Neural cell (in vitro differentiated cells): ENCODE measurements around the gene LIMCH1. TPM values are rescaled to one million over a fixed set of nuclear protein-coding genes. Genes with fewer than 3 reads are reported as not detected.

Experiments
- H2AFZ ChIP-seq: fragments of 200-600, 300-800 bp; sonication (generic), shearing (Covaris generic); 2 replicates; pipeline ENCODE4 v1.6.0; 2014; ENCODE audit warnings: low read depth, mild to moderate bottlenecking, antibody characterized with exemption, low read length, moderate library complexity
- H3F3A ChIP-seq: fragments of 200-600 bp; shearing (Covaris generic); 2 replicates; pipeline ENCODE4 v1.6.1; 2016; ENCODE audit warnings: mild to moderate bottlenecking, moderate library complexity, mixed read lengths, antibody characterized with exemption, low read length; ENCODE audit not compliant: insufficient read depth, poor library complexity, severe bottlenecking
- H3K27ac ChIP-seq: fragments of 200-600, 300-800 bp; sonication (generic), shearing (Covaris generic); 2 replicates; pipeline ENCODE4 v1.5.1; 2014; ENCODE audit warnings: mild to moderate bottlenecking, low read length, moderate library complexity
- H3K27me3 ChIP-seq: fragments of 300-800, 200-600 bp; sonication (generic), shearing (Covaris generic); 2 replicates; pipeline ENCODE4 v1.6.0; 2014; ENCODE audit warnings: mild to moderate bottlenecking, low read depth, low read length, moderate library complexity; ENCODE audit not compliant: insufficient read depth
- H3K36me3 ChIP-seq: fragments of 300-800, 200-600 bp; sonication (generic), shearing (Covaris generic); 2 replicates; pipeline ENCODE4 v1.5.1; 2014; ENCODE audit warnings: mild to moderate bottlenecking, antibody characterized with exemption, low read length, moderate library complexity; ENCODE audit not compliant: insufficient read depth
- H3K4me2 ChIP-seq: fragments of 300-800, 200-600 bp; sonication (generic), shearing (Covaris generic); 2 replicates; pipeline ENCODE4 v1.6.0; 2014; ENCODE audit warnings: mild to moderate bottlenecking, low read length
- H3K4me3 ChIP-seq: fragments of 300-800, 200-600 bp; sonication (generic), shearing (Covaris generic); 2 replicates; pipeline ENCODE4 v1.5.1; 2014; ENCODE audit warnings: mild to moderate bottlenecking, low read length, moderate library complexity
- H3K79me2 ChIP-seq: fragments of 200-600 bp; shearing (Covaris generic); replicated peaks from 2 replicates; pipeline ENCODE4 v1.6.0; 2014; ENCODE audit warnings: mild to moderate bottlenecking, low read length, moderate library complexity; ENCODE audit not compliant: insufficient read depth
- H3K9ac ChIP-seq: fragments of 300-800, 200-600 bp; sonication (generic), shearing (Covaris generic); 2 replicates; pipeline ENCODE4 v1.6.1; 2016; ENCODE audit warnings: mild to moderate bottlenecking, low read length, mixed read lengths
- H3K9me2 ChIP-seq: fragments of 200-600 bp; shearing (Covaris generic); 2 replicates; pipeline ENCODE4 v1.6.1; 2016; ENCODE audit warnings: mild to moderate bottlenecking, low read length, mixed read lengths; ENCODE audit not compliant: insufficient read depth
- H3K9me3 ChIP-seq: fragments of 200-600, 300-800 bp; sonication (generic), shearing (Covaris generic); 2 replicates; pipeline ENCODE4 v1.6.1; 2016; ENCODE audit warnings: mild to moderate bottlenecking, mixed run types, low read length, moderate library complexity, mixed read lengths
- H4K20me1 ChIP-seq: fragments of 200-600 bp; shearing (Covaris generic); 2 replicates; pipeline ENCODE4 v1.6.1; 2016; ENCODE audit warnings: mild to moderate bottlenecking, mixed run types; ENCODE audit not compliant: insufficient read depth
- EP300 ChIP-seq: fragments of 450-650 bp; conservative IDR thresholded peaks from 2 replicates; pipeline ENCODE4 v1.6.1; 2014; ENCODE audit warnings: antibody characterized with exemption, mild to moderate bottlenecking, moderate library complexity; ENCODE audit not compliant: poor library complexity, severe bottlenecking
- EZH2 ChIP-seq: fragments of 200-600, 300-800 bp; shearing (Covaris generic), sonication (generic); IDR thresholded peaks from 2 replicates; pipeline ENCODE4 v1.6.1; 2014; ENCODE audit warnings: antibody characterized with exemption, low read length, borderline replicate concordance, mild to moderate bottlenecking; ENCODE audit not compliant: insufficient read depth, poor library complexity, severe bottlenecking
- MXI1 ChIP-seq: fragments of 450-650 bp; conservative IDR thresholded peaks from 2 replicates; pipeline ENCODE4 v1.6.1; 2014; ENCODE audit warnings: antibody characterized with exemption, mild to moderate bottlenecking; ENCODE audit not compliant: poor library complexity, severe bottlenecking
- POLR2AphosphoS5 ChIP-seq: IDR thresholded peaks from 2 replicates; pipeline ENCODE4 v1.6.1; 2012
- RAD21 ChIP-seq: fragments of 450-650 bp; conservative IDR thresholded peaks from 2 replicates; pipeline ENCODE4 v1.6.1; 2014; ENCODE audit warnings: antibody characterized with exemption, mild to moderate bottlenecking, moderate library complexity
- SMC3 ChIP-seq: fragments of 450-650 bp; conservative IDR thresholded peaks from 2 replicates; pipeline ENCODE4 v1.6.1; 2014; ENCODE audit warnings: antibody characterized with exemption, mild to moderate bottlenecking, moderate library complexity; ENCODE audit not compliant: poor library complexity
- TAF1 ChIP-seq: IDR thresholded peaks from 2 replicates; pipeline ENCODE4 v1.6.1; 2012; ENCODE audit warnings: low read depth
- polyA plus RNA-seq: library from polyadenylated mRNA; depleted of rRNA; stranded (reverse); fragments of >200 nt; gene quantifications from 2 replicates; pipeline ENCODE4 v1.2.3, GENCODE V29; 2014
- TF ChIP-seq, protein P1 (sequence below): fragments of 450-650 bp; IDR thresholded peaks from 2 replicates; pipeline ENCODE4 v1.5.1; 2014; ENCODE audit warnings: antibody characterized with exemption, mild to moderate bottlenecking, moderate library complexity; ENCODE audit not compliant: poor library complexity, severe bottlenecking
- TF ChIP-seq, protein P2 (sequence below): IDR thresholded peaks from 2 replicates; pipeline ENCODE4 v1.6.1; 2012; ENCODE audit warnings: borderline replicate concordance

The LIMCH1 gene
- polyA plus RNA-seq, 1 donor from 2014 or later, result 9.1 TPM

DNA sequence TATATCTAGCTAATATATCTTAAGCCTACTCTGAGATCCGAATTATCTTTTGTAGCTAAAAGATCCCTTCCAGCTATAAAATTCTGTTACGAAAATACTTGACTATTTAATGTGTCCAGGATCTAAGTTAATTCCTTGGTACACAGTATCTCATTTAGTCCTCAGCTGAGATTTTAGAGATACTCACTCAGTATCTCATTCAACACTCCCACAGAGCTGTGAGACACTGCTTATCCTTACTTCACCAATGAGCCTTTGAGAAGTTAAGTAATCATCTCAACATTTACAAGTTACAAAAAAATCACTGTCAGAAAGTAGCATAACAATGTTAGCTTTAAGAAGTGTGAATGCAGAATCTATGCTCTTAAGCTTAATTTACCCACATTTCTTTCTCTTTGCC is 76.6 kb downstream of the LIMCH1 start:
- H3K4me3 ChIP-seq, result no peak overlapping the region
- peaks cover 8% of the 10 kb centered on the region for H3F3A ChIP-seq
- no peaks in the 10 kb centered on the region for H3K36me3 ChIP-seq
- no peak for TF ChIP-seq SMC3
- TF ChIP-seq EP300, result no peak
- no peak for TF ChIP-seq MXI1
- TF ChIP-seq, protein P1, sequence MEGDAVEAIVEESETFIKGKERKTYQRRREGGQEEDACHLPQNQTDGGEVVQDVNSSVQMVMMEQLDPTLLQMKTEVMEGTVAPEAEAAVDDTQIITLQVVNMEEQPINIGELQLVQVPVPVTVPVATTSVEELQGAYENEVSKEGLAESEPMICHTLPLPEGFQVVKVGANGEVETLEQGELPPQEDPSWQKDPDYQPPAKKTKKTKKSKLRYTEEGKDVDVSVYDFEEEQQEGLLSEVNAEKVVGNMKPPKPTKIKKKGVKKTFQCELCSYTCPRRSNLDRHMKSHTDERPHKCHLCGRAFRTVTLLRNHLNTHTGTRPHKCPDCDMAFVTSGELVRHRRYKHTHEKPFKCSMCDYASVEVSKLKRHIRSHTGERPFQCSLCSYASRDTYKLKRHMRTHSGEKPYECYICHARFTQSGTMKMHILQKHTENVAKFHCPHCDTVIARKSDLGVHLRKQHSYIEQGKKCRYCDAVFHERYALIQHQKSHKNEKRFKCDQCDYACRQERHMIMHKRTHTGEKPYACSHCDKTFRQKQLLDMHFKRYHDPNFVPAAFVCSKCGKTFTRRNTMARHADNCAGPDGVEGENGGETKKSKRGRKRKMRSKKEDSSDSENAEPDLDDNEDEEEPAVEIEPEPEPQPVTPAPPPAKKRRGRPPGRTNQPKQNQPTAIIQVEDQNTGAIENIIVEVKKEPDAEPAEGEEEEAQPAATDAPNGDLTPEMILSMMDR, result no peak
- no peak for TF ChIP-seq TAF1
- no peak for TF ChIP-seq EZH2
- TF ChIP-seq RAD21, result no peak
- no peak for TF ChIP-seq POLR2AphosphoS5
- TF ChIP-seq, protein P2, sequence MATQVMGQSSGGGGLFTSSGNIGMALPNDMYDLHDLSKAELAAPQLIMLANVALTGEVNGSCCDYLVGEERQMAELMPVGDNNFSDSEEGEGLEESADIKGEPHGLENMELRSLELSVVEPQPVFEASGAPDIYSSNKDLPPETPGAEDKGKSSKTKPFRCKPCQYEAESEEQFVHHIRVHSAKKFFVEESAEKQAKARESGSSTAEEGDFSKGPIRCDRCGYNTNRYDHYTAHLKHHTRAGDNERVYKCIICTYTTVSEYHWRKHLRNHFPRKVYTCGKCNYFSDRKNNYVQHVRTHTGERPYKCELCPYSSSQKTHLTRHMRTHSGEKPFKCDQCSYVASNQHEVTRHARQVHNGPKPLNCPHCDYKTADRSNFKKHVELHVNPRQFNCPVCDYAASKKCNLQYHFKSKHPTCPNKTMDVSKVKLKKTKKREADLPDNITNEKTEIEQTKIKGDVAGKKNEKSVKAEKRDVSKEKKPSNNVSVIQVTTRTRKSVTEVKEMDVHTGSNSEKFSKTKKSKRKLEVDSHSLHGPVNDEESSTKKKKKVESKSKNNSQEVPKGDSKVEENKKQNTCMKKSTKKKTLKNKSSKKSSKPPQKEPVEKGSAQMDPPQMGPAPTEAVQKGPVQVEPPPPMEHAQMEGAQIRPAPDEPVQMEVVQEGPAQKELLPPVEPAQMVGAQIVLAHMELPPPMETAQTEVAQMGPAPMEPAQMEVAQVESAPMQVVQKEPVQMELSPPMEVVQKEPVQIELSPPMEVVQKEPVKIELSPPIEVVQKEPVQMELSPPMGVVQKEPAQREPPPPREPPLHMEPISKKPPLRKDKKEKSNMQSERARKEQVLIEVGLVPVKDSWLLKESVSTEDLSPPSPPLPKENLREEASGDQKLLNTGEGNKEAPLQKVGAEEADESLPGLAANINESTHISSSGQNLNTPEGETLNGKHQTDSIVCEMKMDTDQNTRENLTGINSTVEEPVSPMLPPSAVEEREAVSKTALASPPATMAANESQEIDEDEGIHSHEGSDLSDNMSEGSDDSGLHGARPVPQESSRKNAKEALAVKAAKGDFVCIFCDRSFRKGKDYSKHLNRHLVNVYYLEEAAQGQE, result no peak
- H4K20me1 ChIP-seq, result no peaks in the 10 kb centered on the region
- H2AFZ ChIP-seq, result no peak overlapping the region
- H3K79me2 ChIP-seq, result no peaks in the 10 kb centered on the region
- H3K27me3 ChIP-seq, result no peaks in the 10 kb centered on the region
- no peak overlapping the region for H3K9ac ChIP-seq
- H3K9me2 ChIP-seq, result no peaks in the 10 kb centered on the region
- no peak overlapping the region for H3K4me2 ChIP-seq
- H3K9me3 ChIP-seq, result no peaks in the 10 kb centered on the region
- no peak overlapping the region for H3K27ac ChIP-seq

DNA sequence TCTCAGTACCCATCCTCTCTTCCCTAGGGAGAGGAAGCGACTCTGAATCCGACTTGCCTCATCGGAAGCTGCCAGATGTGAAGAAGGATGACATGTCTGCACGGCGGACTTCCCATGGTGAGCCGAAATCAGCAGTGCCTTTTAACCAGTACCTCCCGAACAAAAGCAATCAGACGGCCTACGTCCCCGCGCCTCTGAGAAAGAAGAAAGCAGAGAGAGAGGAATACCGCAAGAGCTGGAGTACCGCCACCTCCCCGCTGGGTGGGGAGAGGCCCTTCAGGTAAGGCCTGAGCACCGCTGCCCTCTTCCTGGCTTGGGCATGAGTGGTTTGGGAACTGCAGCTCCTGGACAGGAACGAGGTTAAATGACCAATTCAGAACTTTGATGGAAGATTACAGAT is 81.2 kb downstream of the LIMCH1 start:
- Histone ChIP-seq H2AFZ (no peak overlapping the region), H3K27ac (no peak overlapping the region), H3K4me3 (no peak overlapping the region)

More for the DNA sequence above, 81.2 kb downstream of the LIMCH1 start:
- Histone ChIP-seq H3K27me3 (no peaks in the 10 kb centered on the region), H3K9ac (no peak overlapping the region), H3K4me2 (no peak overlapping the region), H3K9me3 (no peaks in the 10 kb centered on the region), H4K20me1 (no peaks in the 10 kb centered on the region), H3F3A (no peaks in the 10 kb centered on the region), H3K36me3 (no peaks in the 10 kb centered on the region), H3K79me2 (no peaks in the 10 kb centered on the region), H3K9me2 (no peaks in the 10 kb centered on the region)
- TF ChIP-seq, protein P1, result no peak
- TF ChIP-seq POLR2AphosphoS5 (no peak), MXI1 (no peak), EP300 (no peak), RAD21 (no peak), TAF1 (no peak), EZH2 (no peak), SMC3 (no peak)
- TF ChIP-seq, protein P2, result no peak
